ENCODE measurements around the gene PTGFRN.

Gene PTGFRN

DNA sequence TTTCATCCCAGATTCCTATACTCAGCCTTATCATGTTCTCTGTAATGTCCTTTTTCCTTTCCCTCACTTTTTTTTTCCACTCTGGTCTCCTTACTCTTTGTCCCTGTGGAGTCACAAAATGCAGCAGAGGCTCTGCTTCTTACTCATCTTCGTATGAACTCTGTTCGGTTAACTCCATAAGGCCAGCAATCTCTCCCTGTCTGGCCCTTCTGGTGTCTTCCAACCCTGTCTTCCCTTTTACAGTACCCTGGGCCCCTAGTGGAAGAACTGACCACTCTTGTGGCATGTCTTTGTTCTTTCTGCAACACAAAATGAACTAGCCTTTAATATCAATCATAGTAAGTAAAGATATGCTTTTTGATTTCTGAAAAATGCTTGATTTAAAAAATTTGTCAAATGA lies 98.9 kb downstream of the PTGFRN start:
- FAIRE-seq = no peak

DNA sequence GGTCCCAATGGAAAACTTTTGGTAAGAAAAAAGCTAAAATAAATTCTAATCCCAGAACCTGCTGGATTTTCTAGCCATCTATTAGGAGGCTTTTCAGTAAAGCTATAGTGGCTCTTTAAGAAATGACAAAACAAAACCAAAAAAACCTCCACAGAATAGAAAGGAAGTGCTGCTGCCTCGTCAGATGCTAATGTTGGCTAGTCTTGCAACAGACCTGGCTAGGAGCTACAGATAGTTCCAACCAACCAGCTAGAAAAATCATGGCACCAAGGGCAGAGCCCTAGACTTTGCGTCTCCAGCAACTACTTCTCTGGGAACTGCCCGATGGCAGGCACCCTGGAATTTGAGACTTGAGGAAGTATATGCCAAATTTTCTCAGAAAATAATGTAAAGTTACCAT lies 99.4 kb downstream of the PTGFRN start:
- FAIRE-seq = no peak

- FAIRE-seq = no peak
Measured at GRCh38 chr1:117010310-117010969, 100.7 kb downstream of the PTGFRN start.

DNA sequence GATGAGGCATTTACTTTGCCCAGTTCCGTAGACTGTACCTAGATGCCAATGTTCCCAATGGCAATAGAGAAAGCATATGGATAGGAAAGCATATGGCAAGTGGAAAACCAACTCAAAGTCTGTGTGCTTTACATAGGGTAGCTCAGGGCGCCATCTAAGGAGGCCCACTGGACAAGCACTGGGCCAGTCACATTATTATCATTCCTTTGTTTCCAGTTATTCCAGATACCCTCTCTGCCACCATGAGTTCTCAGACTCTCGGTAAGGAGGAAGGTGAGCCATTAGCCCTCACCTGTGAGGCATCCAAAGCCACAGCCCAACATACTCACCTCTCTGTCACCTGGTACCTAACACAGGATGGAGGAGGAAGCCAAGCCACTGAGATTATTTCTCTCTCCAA lies 101.6 kb downstream of the PTGFRN start:
- no peak for FAIRE-seq

DNA sequence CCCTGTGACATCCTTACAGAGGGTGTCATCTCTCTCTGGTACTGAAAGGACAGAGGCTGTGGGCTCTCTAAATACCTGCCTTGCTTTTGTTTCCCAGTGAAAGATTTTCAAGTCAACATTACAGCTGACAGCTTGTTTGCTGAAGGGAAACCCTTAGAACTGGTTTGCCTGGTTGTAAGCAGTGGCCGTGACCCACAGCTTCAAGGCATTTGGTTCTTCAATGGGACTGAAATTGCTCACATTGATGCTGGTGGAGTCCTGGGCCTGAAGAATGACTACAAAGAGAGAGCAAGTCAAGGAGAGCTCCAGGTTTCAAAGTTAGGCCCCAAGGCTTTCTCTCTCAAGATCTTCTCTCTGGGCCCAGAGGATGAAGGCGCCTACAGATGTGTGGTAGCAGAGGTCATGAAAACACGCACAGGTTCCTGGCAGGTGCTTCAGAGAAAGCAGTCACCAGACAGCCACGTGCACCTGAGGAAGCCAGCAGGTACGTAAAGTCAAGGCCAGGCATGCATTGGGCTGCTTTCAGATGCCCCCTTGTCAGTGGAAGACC lies 103.7 kb downstream of the PTGFRN start:
- no peak for FAIRE-seq

DNA sequence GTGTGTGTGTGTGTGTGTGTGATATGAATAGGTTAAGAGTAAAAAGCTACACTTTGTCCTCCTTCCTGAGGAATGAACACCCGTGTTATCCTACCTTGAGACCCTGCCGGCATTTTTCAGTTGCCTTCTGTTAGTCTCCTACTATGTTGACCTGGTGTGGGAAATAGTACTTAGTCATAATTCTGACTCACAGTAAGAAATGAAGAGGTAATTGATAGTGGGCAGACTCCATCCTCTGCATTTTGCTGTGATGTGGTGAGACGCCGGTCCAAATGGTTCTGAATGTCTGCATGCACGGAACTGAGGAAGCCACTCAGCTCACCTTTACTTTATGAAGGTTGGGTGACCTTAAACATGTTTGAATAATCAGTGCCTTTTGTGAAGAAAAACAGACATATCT lies 104.5 kb downstream of the PTGFRN start:
- FAIRE-seq = no peak

DNA sequence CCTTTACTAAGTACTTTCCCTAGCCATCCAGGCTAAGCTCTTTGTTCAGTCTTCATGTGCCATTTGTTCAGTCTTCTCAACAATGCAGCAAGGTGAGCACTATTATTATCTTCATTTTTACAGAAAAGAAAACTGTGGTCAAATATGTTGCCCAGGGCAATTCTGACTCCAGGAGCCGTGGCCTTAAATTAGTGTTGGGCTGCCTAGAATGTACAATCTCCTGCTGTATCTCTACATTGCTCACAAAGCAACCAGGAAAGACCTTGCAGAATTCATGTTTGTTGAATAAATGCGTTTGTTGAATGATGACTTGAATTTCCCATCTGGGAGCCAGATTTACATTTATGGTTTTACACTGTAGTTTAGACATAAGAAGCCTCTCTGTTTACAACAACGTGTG lies 106.0 kb downstream of the PTGFRN start:
- FAIRE-seq = no peak

DNA sequence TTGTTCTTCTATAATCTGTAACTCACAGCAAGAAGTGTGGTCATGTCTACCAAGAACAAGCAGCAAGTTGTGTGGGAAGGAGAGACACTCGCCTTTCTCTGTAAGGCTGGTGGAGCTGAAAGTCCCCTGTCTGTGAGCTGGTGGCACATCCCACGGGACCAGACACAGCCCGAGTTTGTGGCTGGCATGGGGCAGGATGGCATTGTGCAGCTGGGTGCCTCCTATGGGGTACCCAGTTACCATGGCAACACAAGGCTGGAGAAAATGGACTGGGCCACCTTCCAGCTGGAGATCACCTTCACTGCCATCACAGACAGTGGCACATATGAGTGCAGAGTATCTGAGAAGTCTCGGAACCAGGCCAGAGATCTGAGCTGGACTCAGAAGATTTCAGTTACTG lies 107.3 kb downstream of the PTGFRN start:
- FAIRE-seq = no peak

DNA sequence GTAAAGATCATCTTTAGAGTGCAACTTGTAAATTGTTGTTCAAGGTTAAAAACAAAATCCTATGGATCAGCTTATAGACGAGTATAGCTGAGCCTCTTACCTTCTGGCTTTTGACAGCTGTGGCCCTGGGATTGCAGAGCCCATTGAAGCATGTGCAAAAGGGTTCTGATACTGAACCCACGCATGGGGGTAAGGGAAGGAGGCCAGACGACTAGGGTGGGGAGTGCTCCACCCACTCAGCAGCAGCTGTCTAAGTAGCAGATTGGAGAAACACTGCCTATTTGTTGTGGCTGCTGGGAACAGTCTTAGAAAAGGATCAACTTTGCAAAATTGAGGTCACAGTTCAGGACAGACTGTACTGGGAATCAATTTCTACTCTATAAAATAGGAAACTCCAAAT lies 107.9 kb downstream of the PTGFRN start:
- FAIRE-seq = no peak

- no peak for FAIRE-seq
Measured at GRCh38 chr1:117020526-117021156, 110.9 kb downstream of the PTGFRN start.

DNA sequence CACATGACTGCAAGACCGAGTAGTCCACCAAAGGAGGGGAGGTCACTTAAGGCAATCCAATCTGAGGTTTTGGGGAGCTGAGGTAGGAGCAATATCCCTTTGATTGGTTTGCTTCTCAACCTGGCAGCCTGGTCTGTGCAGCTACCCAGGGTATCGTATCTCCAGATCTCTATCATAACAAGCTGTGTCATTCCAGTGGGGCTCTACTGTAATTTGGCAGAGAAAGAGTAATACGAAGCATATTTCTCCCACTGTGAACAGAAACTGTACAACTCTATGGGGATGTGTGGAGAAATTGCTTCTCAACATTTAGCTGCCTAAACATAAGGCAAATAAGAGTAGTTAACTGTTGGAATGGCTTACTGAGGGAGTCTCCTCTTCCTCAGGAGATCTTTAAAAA lies 112.4 kb downstream of the PTGFRN start:
- FAIRE-seq = no peak

DNA sequence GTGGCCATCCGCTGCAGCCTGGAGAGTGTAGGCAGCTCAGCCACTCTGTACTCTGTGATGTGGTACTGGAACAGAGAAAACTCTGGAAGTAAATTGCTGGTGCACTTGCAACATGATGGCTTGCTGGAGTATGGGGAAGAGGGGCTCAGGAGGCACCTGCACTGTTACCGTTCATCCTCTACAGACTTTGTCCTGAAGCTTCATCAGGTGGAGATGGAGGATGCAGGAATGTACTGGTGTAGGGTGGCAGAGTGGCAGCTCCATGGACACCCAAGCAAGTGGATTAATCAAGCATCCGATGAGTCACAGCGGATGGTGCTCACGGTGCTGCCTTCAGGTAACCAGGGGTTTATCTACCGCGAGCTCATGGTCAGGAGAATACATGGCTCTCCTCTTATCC lies 115.9 kb downstream of the PTGFRN start:
- no peak for FAIRE-seq

GRCh38 chr1:117026361-117026760 lies 116.6 kb downstream of the PTGFRN start:
- no peak for FAIRE-seq

- no peak for FAIRE-seq
Measured at GRCh38 chr1:117029685-117030084, 120.0 kb downstream of the PTGFRN start.

DNA sequence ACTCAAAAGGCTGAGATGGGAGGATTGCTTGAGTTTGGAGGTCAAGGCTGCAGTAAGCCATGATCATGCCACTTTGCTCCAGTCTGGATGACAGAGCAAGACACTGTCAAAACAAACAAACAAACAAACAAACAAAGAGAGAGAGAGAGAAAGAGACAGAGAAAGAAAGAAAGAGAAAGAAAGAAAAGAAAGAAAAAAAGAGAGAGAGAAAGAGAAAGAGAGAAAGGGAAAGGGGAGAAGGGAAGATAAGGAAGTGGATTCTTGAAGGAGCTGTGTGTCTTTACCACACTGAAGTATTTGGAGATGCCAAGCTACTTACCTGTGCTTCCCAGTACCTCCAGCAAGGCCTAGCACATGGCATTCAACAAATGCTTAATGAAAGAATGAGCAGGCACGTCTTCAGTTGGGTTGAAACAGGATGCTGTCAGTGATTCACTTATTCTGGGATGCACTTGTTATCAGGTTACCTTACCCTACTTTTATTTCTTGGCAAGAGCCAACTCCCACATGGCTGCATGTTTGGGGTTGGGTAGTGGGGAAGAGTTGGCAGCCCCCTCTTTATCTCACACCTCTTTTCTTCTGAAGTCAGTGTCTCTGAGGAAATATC lies 120.7 kb downstream of the PTGFRN start:
- FAIRE-seq = no peak

DNA sequence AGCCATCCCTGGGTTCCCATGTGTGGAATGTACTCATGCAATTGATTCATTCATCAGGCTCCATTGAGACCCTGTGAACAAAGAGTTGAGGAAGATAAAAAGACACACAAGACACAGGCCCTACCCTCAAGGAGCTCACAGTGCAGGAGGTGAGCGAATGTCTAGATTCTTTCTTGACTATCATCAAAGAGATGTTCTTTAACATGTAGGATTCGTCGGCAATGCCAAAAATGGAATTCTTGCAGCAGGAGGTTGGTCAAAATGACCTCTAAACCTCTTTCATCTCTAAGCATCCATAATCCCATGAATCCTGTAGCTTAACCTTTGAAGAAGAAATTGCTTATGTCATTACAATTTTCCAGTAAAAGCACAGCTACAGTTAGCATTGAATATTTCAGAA lies 122.5 kb downstream of the PTGFRN start:
- FAIRE-seq = no peak

DNA sequence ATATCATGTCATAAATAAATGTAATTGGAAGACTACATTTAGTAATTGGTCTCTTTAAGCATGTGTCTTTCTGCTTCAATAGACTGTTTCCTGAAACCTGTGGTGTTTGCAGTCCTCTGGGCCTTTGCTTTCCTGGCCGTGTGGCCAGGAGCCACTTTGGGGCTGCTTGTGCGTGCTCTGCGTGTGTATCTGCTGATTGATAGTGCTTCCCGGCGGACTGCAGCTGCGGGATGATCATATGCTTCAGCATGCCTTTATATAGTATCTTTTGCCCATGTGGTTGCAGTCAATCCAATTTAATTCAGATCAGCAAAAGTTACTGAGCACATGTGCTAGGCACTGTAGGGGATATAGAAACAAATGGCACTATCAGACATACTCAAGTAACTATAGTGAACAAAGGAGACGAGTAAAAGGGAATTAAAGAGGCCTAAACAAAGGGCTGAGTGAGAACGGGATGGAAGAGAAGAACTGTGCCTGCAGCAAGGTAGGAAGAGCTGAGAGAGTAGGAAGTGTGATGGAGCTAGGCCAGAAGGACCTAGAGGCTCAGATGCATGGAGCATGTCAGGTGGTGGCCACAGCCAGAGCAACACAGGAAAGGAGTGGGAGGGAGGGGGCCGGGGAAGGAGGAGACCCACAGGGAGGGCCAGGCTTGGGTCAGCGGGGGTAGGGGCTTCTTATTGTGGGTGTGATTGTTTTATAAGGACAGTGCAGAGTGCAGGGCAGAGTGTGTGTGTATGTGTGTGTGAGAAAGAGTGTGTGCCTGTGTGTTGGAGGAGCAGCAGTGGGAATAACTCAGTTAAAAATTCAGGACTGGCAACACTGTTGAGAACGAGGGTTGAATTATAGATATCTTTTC lies 123.2 kb downstream of the PTGFRN start:
- no peak for FAIRE-seq

DNA sequence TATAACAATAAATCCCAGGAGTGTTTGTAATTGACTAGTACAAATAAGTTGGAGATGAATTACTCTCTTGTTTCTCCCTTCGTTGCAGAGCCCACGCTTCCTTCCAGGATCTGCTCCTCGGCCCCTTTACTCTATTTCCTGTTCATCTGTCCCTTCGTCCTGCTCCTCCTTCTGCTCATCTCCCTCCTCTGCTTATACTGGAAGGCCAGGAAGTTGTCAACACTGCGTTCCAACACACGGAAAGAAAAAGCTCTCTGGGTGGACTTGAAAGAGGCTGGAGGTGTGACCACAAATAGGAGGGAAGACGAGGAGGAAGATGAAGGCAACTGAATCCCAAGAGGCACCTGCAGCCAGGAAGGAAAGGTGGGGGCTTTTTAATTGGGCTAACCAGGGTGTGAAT lies 124.1 kb downstream of the PTGFRN start:
- no peak for FAIRE-seq

DNA sequence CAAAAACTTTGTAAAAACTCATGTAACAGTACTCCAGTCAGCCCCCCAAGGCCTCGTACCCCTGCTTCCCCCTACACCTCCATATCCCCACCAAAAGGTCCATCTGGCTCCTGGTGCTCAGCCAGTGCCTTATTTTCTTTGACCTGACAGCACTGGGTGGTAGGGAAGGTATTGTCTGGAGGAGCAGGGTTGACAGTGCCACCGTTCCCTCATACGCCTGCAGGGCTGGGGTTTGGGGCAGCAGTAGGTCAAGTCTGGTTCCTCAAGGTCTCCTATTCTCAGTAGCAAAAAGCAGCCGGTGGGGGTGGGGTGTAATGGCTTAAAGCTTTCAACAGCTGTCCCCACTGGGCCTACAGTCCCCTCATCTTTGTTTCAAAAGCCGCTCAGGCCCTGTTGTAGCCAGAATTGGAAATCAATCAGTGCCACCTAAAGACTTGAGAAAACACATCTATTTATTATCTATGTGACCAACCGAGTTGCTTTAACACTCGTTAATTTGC lies 125.1 kb downstream of the PTGFRN start:
- no peak for FAIRE-seq

GRCh38 chr1:117036018-117036461 lies 126.3 kb downstream of the PTGFRN start:
- no peak for FAIRE-seq

- no peak for FAIRE-seq
Measured at GRCh38 chr1:117037802-117038201, 128.1 kb downstream of the PTGFRN start.

GRCh38 chr1:117038236-117038635 lies 128.5 kb downstream of the PTGFRN start:
- FAIRE-seq = no peak
